Subcutaneous abdominal adipose tissue (tissue), 5 donors: ENCODE measurements around the gene FMNL2.
"Not testable (repeated sequence)": the region's sequence is repeated elsewhere in the genome, so short reads cannot be mapped to it uniquely, and the experiment has no call there.

Experiments
- H3K27ac ChIP-seq: one replicate; pipeline ENCODE4 v1.7.0; 2013; ENCODE audit warnings: low read depth, mild to moderate bottlenecking, inconsistent platforms, low read length, moderate library complexity
- H3K27me3 ChIP-seq, 5 donors: one replicate each; pipeline ENCODE4 v1.7.0; 2013; ENCODE audit warnings: low read length in 5 of 5, inconsistent platforms in 1 of 5; ENCODE audit not compliant: control insufficient read depth in 5 of 5, insufficient read depth in 4 of 5
- H3K36me3 ChIP-seq, 5 donors: one replicate each; pipeline ENCODE4 v1.7.0; 2013; ENCODE audit warnings: low read length in 5 of 5; ENCODE audit not compliant: control insufficient read depth in 5 of 5, insufficient read depth in 5 of 5
- H3K4me1 ChIP-seq, 5 donors: one replicate each; pipeline ENCODE4 v1.7.0; 2013; ENCODE audit warnings: low read length in 5 of 5, mild to moderate bottlenecking in 3 of 5, moderate library complexity in 1 of 5; ENCODE audit not compliant: control insufficient read depth in 5 of 5, insufficient read depth in 5 of 5
- H3K4me3 ChIP-seq, 5 donors: one replicate each; pipeline ENCODE4 v1.7.0; 2013; ENCODE audit warnings: low read length in 5 of 5, low read depth in 1 of 5
- H3K9ac ChIP-seq, 5 donors: one replicate each; pipeline ENCODE4 v1.7.0; 2013; ENCODE audit warnings: low read length in 5 of 5, mild to moderate bottlenecking in 4 of 5, moderate library complexity in 3 of 5
- H3K9me3 ChIP-seq, 5 donors: one replicate each; pipeline ENCODE4 v1.7.0; 2013; ENCODE audit warnings: low read length in 5 of 5; ENCODE audit not compliant: control insufficient read depth in 5 of 5
- donor health status: healthy.
- donor health status: healthy.
- donor health status: healthy.
- donor health status: healthy.
- donor health status: healthy.

FMNL2 gene

GRCh38 chr2:152386266-152386665 lies 51.3 kb downstream of the FMNL2 start:
- H3K27me3 ChIP-seq, result no peaks in the 10 kb centered on the region
- H3K9me3 ChIP-seq, result no peaks in the 10 kb centered on the region
- H3K9ac ChIP-seq, result no peak overlapping the region
- peaks cover 0 to 6% (median 0%) of the 10 kb centered on the region in 5 donors for H3K4me1 ChIP-seq
- H3K4me3 ChIP-seq, result no peak overlapping the region
- no peak overlapping the region for H3K27ac ChIP-seq
- peaks cover 0 to 2% (median 0%) of the 10 kb centered on the region in 5 donors for H3K36me3 ChIP-seq

GRCh38 chr2:152387041-152387440 lies 52.1 kb downstream of the FMNL2 start:
- no peak overlapping the region for H3K9ac ChIP-seq
- H3K4me1 ChIP-seq, result peaks cover 0 to 2% (median 0%) of the 10 kb centered on the region in 5 donors
- no peaks in the 10 kb centered on the region for H3K27me3 ChIP-seq
- H3K27ac ChIP-seq, result no peak overlapping the region
- peaks cover 0 to 2% (median 0%) of the 10 kb centered on the region in 5 donors for H3K36me3 ChIP-seq
- no peaks in the 10 kb centered on the region for H3K9me3 ChIP-seq
- H3K4me3 ChIP-seq, result no peak overlapping the region

GRCh38 chr2:152388269-152388668 lies 53.3 kb downstream of the FMNL2 start:
- not testable (repeated sequence) for H3K27ac ChIP-seq, H3K4me1 ChIP-seq, H3K4me3 ChIP-seq, H3K36me3 ChIP-seq, H3K27me3 ChIP-seq, H3K9ac ChIP-seq, H3K9me3 ChIP-seq

GRCh38 chr2:152389483-152389882 lies 54.5 kb downstream of the FMNL2 start:
- H3K4me3 ChIP-seq, result no peak overlapping the region
- no peaks in the 10 kb centered on the region for H3K9me3 ChIP-seq
- no peak overlapping the region for H3K27ac ChIP-seq
- no peaks in the 10 kb centered on the region for H3K27me3 ChIP-seq
- no peak overlapping the region for H3K9ac ChIP-seq
- H3K4me1 ChIP-seq, result peaks cover 0 to 2% (median 0%) of the 10 kb centered on the region in 5 donors
- peaks cover 0 to 2% (median 0%) of the 10 kb centered on the region in 5 donors for H3K36me3 ChIP-seq

GRCh38 chr2:152390837-152391236 lies 55.9 kb downstream of the FMNL2 start:
- Histone ChIP-seq H3K9ac (no peak overlapping the region), H3K9me3 (no peaks in the 10 kb centered on the region), H3K27ac (no peak overlapping the region), H3K4me1 (peaks cover 0 to 11% (median 5%) of the 10 kb centered on the region in 5 donors), H3K36me3 (peaks cover 0 to 2% (median 0%) of the 10 kb centered on the region in 5 donors), H3K27me3 (no peaks in the 10 kb centered on the region), H3K4me3 (no peak overlapping the region)

- Histone ChIP-seq H3K27me3 (no peaks in the 10 kb centered on the region), H3K4me3 (no peak overlapping the region), H3K4me1 (peaks cover 0 to 16% (median 5%) of the 10 kb centered on the region in 5 donors), H3K9ac (no peak overlapping the region), H3K27ac (no peak overlapping the region), H3K9me3 (no peaks in the 10 kb centered on the region), H3K36me3 (peaks cover 0 to 2% (median 0%) of the 10 kb centered on the region in 5 donors)
These were observed 56.3 kb downstream of the FMNL2 start for GRCh38 chr2:152391318-152391717.

GRCh38 chr2:152393377-152393776 lies 58.4 kb downstream of the FMNL2 start:
- Histone ChIP-seq H3K27me3 (no peaks in the 10 kb centered on the region), H3K27ac (no peak overlapping the region), H3K4me3 (no peak overlapping the region), H3K9me3 (no peaks in the 10 kb centered on the region), H3K36me3 (peaks cover 0 to 2% (median 0%) of the 10 kb centered on the region in 5 donors), H3K9ac (no peak overlapping the region), H3K4me1 (peaks cover 0 to 21% (median 8%) of the 10 kb centered on the region in 5 donors)

- Histone ChIP-seq H3K9ac (no peak overlapping the region), H3K27me3 (no peaks in the 10 kb centered on the region), H3K4me1 (peaks cover 0 to 21% (median 8%) of the 10 kb centered on the region in 5 donors), H3K9me3 (no peaks in the 10 kb centered on the region), H3K4me3 (no peak overlapping the region), H3K27ac (no peak overlapping the region), H3K36me3 (peaks cover 0 to 2% (median 0%) of the 10 kb centered on the region in 5 donors)
These were observed 59.4 kb downstream of the FMNL2 start for GRCh38 chr2:152394326-152394725.

GRCh38 chr2:152395103-152395502 lies 60.1 kb downstream of the FMNL2 start:
- Histone ChIP-seq H3K36me3 (no peaks in the 10 kb centered on the region), H3K27me3 (no peaks in the 10 kb centered on the region), H3K4me3 (no peak overlapping the region), H3K9me3 (no peaks in the 10 kb centered on the region), H3K4me1 (peaks cover 0 to 21% (median 8%) of the 10 kb centered on the region in 5 donors), H3K9ac (no peak overlapping the region), H3K27ac (peak overlapping the region; percentile 54)

GRCh38 chr2:152395572-152395971 lies 60.6 kb downstream of the FMNL2 start:
- no peaks in the 10 kb centered on the region for H3K27me3 ChIP-seq
- no peaks in the 10 kb centered on the region for H3K36me3 ChIP-seq
- H3K9me3 ChIP-seq, result no peaks in the 10 kb centered on the region
- H3K4me3 ChIP-seq, result peak overlapping the region in 4 of 5 donors; percentile 17 to 46 (median 34)
- peak overlapping the region; percentile 61 for H3K27ac ChIP-seq
- H3K4me1 ChIP-seq, result peaks cover 0 to 21% (median 8%) of the 10 kb centered on the region in 5 donors
- H3K9ac ChIP-seq, result peak overlapping the region in 1 of 5 donors; percentile 72
